Measurements from ENCODE around the gene LMAN2. TPM values are rescaled to one million over a fixed set of nuclear protein-coding genes. Genes with fewer than 3 reads are reported as not detected.
A peak's percentile ranks its signal among the peaks of the same experiment; 100 is the strongest.

Gene LMAN2
- total and polyA plus RNA-seq, 2 experiments from 2014 or later = 153 to 227 TPM

GRCh38 chr5:177303121-177303924, 48.1 kb downstream of the LMAN2 start, which contains the start of the genes PRELID1 and RAB24 (continued):
- TF ChIP-seq, protein P1, sequence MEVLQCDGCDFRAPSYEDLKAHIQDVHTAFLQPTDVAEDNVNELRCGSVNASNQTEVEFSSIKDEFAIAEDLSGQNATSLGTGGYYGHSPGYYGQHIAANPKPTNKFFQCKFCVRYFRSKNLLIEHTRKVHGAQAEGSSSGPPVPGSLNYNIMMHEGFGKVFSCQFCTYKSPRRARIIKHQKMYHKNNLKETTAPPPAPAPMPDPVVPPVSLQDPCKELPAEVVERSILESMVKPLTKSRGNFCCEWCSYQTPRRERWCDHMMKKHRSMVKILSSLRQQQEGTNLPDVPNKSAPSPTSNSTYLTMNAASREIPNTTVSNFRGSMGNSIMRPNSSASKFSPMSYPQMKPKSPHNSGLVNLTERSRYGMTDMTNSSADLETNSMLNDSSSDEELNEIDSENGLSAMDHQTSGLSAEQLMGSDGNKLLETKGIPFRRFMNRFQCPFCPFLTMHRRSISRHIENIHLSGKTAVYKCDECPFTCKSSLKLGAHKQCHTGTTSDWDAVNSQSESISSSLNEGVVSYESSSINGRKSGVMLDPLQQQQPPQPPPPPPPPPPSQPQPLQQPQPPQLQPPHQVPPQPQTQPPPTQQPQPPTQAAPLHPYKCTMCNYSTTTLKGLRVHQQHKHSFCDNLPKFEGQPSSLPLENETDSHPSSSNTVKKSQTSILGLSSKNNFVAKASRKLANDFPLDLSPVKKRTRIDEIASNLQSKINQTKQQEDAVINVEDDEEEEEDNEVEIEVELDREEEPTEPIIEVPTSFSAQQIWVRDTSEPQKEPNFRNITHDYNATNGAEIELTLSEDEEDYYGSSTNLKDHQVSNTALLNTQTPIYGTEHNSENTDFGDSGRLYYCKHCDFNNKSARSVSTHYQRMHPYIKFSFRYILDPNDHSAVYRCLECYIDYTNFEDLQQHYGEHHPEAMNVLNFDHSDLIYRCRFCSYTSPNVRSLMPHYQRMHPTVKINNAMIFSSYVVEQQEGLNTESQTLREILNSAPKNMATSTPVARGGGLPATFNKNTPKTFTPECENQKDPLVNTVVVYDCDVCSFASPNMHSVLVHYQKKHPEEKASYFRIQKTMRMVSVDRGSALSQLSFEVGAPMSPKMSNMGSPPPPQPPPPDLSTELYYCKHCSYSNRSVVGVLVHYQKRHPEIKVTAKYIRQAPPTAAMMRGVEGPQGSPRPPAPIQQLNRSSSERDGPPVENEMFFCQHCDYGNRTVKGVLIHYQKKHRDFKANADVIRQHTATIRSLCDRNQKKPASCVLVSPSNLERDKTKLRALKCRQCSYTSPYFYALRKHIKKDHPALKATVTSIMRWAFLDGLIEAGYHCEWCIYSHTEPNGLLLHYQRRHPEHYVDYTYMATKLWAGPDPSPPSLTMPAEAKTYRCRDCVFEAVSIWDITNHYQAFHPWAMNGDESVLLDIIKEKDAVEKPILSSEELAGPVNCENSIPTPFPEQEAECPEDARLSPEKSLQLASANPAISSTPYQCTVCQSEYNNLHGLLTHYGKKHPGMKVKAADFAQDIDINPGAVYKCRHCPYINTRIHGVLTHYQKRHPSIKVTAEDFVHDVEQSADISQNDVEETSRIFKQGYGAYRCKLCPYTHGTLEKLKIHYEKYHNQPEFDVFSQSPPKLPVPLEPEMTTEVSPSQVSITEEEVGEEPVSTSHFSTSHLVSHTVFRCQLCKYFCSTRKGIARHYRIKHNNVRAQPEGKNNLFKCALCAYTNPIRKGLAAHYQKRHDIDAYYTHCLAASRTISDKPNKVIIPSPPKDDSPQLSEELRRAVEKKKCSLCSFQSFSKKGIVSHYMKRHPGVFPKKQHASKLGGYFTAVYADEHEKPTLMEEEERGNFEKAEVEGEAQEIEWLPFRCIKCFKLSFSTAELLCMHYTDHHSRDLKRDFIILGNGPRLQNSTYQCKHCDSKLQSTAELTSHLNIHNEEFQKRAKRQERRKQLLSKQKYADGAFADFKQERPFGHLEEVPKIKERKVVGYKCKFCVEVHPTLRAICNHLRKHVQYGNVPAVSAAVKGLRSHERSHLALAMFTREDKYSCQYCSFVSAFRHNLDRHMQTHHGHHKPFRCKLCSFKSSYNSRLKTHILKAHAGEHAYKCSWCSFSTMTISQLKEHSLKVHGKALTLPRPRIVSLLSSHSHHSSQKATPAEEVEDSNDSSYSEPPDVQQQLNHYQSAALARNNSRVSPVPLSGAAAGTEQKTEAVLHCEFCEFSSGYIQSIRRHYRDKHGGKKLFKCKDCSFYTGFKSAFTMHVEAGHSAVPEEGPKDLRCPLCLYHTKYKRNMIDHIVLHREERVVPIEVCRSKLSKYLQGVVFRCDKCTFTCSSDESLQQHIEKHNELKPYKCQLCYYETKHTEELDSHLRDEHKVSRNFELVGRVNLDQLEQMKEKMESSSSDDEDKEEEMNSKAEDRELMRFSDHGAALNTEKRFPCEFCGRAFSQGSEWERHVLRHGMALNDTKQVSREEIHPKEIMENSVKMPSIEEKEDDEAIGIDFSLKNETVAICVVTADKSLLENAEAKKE (CRISPR knock-in tag; IDR thresholded peaks at IDR 0.05) = no peak
- TF ChIP-seq CREB1 (CRISPR knock-in tag; IDR thresholded peaks at IDR 0.05; ENCODE audit: low read depth) (peak; percentile 81), EZH2phosphoT487 (IDR thresholded peaks at IDR 0.05; ENCODE audit: unreplicated experiment) (no peak)

DNA sequence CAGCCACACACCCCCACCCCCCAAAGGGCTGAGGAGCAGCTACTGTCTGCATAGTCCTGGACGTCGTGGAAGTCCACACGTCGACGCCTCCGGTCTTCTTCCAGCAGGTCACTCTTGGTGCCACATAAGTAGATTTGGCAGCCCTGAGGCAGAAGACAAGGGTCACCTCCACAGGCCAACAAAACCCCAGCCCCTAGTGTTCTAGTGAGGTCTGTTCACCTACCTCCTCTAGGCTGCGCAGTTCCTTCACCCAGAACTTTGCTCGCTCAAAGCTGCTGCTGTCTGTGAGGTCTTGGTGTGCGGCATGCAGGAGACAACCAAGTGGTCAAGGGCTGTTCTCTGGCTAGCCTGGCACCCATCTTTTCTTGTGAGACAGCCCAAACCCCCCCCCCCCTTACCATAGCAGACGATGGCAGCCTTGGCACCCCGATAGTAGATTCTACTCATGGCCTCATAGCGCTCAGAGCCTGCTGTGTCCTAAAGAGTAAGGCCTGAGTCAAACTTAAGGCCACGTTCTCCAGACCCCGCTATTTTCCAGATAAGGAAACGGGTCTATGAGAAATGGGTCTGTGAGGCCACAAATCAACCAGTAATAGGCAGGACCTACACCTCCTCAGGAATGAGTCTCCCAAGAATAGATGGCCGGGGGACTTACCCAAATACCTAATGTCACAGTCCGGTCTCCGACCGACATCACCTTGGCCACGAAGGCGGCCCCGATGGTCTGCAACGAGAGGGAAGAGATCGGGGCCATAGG, 48.9 kb downstream of the LMAN2 start:
- Histone ChIP-seq H3K4me2 (peak overlapping the region; percentile 99), H4K20me1 (replicated peaks; ENCODE audit: insufficient read depth) (peaks cover 38% of the 10 kb centered on the region), H3K27me3 (ENCODE audit: insufficient read depth) (no peaks in the 10 kb centered on the region), H3K9me2 (ENCODE audit: insufficient read depth) (no peaks in the 10 kb centered on the region), H3K4me1 (ENCODE audit: insufficient read depth) (peaks cover 28% of the 10 kb centered on the region), H2AFZ (no peak overlapping the region), H3K79me2 (replicated peaks; ENCODE audit: insufficient read depth) (peaks cover 25% of the 10 kb centered on the region), H3K27ac (ENCODE audit: low read depth) (no peak overlapping the region), H3K4me3 (peak overlapping the region; percentile 99), H3K36me3 (ENCODE audit: insufficient read depth) (peaks cover 17% of the 10 kb centered on the region), H3F3A (replicated peaks; ENCODE audit: low read depth) (peaks cover 41% of the 10 kb centered on the region)
- DNase-seq (ENCODE audit: low spot score) (peak; percentile 56), ATAC-seq (peak; percentile 22)
- H3K36me3 Mint-ChIP-seq (ENCODE audit: low read depth) = peaks cover 59% of the 10 kb centered on the region
- H3K27me3 Mint-ChIP-seq (ENCODE audit: insufficient read depth, low read depth, poor library complexity) = peaks cover 33% of the 10 kb centered on the region
- no peaks in the 10 kb centered on the region; the same call in 2 of the 3 replicates for H3K9me3 Mint-ChIP-seq
- 0 out of 2 replicates have a peak overlapping the region, but pooled peaks have one; percentile 56 for H3K27ac Mint-ChIP-seq
- H3K4me1 Mint-ChIP-seq = peaks cover 59% of the 10 kb centered on the region
- peak overlapping the region; percentile 99 for H3K4me3 Mint-ChIP-seq
- TF ChIP-seq, protein P2, sequence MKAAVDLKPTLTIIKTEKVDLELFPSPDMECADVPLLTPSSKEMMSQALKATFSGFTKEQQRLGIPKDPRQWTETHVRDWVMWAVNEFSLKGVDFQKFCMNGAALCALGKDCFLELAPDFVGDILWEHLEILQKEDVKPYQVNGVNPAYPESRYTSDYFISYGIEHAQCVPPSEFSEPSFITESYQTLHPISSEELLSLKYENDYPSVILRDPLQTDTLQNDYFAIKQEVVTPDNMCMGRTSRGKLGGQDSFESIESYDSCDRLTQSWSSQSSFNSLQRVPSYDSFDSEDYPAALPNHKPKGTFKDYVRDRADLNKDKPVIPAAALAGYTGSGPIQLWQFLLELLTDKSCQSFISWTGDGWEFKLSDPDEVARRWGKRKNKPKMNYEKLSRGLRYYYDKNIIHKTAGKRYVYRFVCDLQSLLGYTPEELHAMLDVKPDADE (IDR thresholded peaks at IDR 0.05) = no peak
- TF ChIP-seq CTCF (conservative IDR thresholded peaks at IDR 0.05; ENCODE audit: low read depth in 2 of 2) = peak in 1 of 2 experiments; percentile 18; a peak in 2 of 4 replicates

Measured in GM23338 (cell line).